ENCODE data around the gene AGAP1.

AGAP1 gene

DNA sequence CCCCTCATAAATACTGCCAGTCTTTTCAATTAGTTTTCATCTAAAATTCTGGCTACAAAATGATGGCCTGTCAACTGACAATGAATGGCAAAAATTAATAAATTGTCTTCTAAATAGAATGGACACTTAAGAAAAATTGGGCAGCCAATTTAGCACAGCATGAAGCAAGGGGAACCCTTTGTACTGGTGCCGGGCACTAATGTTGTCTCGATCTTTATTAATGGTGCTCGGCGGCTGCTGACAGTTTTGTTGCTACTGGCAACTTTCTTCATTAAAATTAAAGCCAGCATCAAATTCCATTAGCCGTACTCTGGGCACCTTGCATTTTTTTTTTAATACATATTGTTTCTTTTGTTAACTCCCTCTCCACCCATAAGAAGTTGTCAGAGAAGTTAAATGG, 365.0 kb downstream of the AGAP1 start:
- no peak for DNase-seq

DNA sequence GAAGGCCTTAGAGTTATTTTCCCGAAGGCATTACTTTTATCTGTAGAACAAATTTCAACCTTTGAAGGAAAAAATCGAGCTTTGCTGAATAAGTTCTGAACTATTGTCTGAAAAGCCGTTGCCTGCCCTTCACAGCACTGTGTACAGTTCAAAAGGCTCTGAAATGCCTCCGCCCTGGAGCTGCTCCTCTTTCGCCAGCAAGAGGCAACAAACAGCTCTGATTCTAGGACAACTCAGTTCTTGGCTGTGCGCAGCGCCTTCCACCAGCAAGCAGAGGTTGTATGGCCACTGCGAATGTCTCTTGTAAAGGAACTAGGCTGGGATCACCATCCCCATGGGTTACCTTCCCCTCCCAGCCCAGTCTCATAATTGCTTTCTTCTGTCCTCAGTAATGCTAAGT, 365.8 kb downstream of the AGAP1 start:
- no peak for DNase-seq

DNA sequence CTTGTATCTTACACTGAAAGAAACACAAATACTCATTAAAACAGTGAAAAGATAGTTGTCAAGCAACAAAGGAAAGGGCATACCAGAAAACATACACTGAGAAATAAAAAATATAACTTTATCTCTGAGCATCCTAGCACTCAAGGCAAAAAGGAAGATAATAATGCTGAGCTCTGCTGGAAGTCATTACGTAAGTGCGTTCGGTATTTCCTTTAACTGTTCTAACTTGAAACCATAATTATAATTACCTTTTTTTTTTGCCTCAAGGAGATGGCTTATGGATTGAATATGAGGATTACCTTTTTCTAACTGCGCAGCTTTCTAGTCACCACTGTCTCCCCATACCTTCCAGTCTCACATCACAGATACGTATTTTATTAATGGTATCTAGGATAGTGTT, 366.3 kb downstream of the AGAP1 start:
- no peak for DNase-seq

DNA sequence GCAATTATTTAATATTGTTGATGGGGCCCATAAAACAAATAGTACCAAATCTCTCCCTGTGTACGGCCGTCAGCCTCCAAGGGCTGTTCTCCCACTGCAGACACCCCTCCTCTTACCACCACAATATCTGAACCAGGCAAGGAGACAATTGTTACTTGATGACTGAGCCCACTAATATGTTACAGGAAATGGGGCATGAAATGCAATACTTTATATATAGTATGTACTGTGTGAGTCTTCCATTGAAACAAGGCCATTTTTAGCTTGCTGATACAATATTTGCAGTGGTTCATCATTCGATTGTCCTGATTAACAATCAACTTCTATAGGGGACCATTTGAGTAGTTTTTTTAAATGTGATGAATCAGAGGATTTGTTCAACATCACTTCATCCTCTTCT, 367.0 kb downstream of the AGAP1 start:
- DNase-seq, result no peak

DNA sequence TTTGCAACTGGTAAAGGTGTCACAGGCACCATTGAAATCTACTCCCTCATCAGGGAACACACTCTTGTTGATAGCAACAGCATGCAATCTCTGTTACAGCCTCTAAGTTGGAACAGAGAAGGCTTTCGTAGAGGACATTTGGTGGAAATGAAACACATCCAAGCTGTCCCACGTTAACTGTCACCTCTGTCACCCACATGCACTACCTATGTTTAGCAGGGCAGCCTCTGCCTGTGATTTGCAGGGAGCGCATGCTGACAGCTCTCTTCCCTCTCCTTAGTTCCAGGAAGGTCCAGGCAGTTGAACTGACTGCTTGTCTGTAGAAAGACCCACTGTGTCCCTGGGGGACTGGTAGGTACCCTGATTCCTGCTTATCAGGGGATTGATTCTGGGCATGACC, 367.5 kb downstream of the AGAP1 start:
- no peak for DNase-seq

DNA sequence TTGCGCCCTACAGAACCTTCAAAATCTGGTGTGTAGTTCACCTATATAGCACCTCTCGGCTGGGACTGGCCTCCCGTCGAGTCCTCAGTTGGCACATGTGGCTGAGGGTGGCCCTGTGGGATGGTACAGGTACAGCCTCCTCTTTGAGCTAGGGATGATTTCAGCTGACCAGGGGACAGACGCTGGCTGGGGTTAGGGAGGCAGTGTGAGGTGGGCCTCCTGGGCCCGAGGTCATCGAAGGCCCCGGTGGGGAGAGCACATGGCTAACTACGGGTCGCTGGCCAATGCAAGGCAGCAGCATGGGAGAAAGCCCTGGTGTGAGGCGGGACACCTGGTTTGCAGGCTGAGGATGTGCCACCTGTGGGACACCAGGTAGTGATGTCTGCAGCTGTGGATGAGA, 369.6 kb downstream of the AGAP1 start:
- no peak for DNase-seq

DNA sequence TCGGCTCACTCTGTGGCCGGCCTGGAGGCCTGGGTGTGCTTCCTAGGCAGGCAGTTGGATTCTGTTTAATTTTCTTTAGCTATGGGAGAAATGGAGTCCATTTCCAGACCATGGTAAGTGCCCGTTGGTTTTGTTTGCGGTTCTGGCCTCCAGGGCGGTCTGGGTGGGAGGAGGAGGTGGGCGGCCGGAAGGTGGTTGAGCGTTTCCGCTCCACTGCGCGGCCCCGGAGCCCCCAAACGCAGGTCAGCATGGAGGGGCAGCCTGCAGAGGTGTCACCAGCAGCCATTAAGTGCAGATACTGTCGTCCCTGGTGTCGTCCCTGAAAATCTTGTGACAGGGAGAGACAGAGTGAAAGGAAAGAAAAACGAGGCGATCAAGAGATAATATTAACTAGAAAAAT, 370.5 kb downstream of the AGAP1 start:
- no peak for DNase-seq

DNA sequence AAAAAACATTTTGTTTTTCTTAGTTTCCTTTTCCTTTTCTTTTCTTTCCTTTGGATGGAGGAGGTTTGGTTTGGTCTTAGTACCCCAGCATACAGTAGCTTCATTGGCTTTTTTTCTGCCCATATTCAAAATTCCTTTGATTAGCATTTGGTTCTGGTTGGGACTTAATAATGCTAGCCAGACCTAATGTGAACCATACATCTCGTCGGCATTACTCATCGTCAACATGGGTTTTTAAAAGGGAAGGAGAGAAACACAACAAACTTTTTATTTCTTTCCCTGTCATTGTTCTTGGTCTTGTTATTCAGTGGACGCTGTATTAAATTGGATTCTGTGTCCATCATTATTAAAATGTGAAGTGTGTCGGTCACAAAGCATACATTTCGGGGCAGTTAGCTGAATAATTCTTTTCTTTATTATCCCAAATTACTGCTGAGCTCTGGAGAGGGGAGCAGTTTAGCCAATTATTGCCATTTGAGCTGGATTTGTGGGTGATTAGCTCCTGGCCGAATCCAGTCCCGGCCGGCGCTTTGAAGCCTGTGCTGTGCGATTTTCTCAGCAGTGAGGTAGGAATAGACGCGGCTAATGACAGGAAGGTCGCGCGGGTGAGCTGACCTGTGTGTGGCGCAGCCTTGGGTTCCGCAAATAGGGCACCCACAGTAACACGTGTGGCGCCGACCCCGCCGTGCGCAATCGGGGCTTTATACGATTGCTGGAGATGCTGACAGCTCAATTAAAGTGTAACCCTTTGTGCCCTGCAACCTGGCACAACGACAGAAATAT, 371.1 kb downstream of the AGAP1 start:
- no peak for DNase-seq

DNA sequence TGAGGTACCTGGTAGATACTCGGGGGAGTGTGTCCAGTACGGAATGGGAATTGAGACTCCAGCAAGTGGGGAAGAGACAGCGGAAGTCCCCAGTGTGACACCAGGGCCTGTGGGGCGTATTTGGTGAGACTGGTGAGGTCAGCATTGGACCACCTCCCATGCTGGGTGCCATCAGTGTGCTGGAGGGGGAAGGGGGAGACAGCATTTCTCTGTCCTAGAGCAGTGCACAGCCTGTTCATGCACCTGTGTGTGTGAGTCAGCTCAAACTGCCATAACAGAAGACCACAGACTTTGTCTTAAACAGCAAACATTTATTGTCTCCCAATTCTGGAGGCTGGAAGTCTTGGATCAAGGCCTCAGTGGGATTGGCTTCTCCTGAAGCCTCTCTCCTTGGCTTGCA, 372.5 kb downstream of the AGAP1 start:
- no peak for DNase-seq

DNA sequence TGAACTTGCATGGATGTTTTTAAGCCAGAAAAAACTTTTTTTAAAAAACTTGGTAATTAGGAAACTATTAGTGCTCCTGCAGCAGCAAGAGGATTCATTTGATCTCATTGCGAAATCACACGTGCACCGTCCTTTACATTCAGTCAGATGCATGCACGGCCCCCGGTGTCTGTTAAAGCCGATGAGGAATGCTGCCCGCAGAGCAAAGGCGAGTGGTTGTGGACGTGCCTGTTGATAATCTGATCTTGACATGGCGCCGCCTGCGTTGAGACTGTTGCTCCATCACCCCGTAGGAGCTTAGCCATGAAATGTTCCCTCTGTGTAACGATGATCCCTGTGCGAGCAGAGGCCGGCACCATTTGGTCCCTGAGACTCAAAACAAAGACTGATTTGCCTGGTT, 374.4 kb downstream of the AGAP1 start:
- DNase-seq, result no peak

DNA sequence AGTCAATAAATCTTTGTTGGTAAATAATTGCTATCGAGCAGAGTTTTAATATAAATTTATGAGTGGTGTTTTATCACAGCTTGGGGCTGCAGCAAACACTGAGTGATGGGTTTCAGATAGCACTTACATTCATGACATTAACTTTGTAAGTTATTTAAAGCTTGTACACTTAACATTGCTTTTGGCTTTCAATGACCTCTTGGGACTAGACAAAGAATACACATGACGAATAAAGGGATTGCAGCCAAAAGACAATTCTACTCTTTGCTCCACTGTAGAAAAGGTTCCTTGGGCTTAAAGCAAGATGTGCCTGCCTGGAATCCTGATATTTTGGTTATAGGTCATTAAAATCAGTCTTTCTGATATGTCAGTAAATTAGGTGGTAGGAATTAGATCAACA, 374.8 kb downstream of the AGAP1 start:
- no peak for DNase-seq

DNA sequence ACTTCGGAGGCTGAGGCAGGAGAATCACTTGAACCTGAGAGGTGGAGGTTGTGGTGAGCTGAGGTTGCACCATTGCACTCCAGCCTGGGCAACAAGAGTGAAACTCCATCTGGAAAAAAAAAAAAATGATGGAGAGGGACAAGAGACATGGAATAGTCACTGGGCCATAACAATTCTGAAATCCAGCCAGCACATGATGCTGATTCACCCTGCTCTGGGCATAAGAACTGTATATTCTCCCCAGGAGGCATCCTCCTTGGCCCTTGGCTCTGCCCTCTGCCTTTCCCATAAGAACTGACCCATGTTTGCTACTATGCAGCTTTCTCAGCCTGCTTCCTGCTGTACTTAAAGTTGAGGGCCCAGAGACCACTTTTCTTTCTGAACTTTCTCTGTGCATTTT, 376.7 kb downstream of the AGAP1 start:
- DNase-seq, result no peak

DNA sequence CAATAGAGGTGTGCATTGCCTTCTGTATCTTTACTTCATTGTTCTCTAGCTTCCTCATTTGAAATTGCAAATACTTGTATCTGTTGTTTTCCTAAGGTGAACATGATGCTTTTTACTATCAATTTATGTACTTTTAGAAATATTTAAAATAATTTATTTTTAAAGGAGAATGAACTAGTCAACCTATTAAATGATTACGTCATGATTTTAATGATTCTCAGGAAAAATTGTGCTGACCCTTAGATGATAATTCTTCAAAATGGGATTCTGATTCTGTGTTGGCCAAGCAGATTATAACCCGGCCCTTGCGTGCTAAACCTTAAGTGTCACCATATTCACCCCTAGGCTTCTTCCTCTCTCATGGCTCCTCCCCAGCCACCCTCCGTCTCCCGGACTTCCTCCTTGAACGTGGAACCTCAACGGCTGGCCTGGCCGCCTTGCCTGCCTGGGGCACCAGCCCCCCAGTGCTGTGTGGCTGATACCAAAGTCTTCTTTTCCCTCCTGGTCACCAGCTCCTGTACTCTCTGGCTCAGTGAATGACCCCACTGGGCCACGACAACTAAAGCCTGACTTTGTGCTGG, 382.3 kb downstream of the AGAP1 start:
- DNase-seq, result no peak

DNA sequence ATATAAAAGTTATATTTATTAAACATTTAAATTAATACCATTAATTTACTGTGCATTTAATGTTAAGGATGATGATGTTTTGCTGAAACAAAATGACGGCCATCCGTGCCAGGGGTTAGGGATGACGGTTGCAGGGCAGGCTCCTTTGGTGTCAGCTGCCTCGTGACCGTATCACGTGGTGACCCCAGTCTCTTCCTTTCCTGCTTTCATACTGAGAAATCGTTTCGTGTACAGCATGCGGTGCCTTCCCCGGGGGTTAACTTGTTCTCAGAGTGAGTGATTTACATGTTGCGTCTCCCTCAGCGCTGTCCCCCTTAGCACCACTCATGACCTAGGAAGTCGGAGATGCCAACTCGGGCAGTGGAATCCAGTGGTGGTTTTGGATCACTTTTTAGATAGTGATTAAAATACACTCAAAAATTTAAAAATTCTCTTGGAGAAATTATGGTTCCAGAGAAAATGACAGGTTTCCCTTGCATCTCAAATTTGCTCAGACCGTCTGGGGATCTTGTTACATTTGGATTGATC, 383.5 kb downstream of the AGAP1 start:
- DNase-seq, result no peak

DNA sequence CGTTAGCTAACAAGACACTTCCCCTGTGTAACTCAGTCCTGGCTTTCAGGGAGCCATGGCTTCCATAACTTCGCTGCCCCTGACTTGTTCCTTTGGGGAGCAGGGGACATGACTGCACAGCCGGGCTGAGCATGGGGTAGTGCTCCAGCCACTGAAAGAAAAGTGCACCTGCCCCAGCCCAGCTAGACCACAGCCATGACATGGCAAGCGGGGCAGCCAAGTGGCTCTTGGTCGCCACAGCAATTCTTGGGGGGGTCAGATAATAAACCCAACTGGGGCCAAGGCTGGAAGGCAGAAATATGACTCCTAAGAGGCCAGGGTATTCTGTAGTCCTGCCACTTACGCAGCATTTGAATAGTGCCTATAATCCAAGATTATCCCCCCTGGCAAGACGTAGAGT, 385.3 kb downstream of the AGAP1 start:
- no peak for DNase-seq

DNA sequence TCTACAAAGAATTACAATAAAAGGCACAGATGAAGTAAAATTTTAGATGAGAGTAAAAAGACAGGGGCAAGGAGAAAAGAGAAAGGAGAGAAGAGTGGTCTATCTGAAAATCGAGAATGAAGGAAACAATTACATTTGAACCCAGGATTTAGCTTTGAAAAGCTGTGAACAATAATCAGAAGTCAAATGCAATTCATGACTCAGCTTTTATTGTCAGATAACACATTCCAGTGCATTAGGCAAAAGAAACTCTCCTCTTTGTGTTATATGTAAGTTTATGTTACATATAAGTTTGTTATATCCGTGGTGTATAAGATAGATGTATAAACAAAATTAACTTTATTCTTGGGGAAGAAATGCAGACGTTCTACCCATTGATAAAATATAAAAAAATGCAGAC, 389.8 kb downstream of the AGAP1 start:
- no peak for DNase-seq

DNA sequence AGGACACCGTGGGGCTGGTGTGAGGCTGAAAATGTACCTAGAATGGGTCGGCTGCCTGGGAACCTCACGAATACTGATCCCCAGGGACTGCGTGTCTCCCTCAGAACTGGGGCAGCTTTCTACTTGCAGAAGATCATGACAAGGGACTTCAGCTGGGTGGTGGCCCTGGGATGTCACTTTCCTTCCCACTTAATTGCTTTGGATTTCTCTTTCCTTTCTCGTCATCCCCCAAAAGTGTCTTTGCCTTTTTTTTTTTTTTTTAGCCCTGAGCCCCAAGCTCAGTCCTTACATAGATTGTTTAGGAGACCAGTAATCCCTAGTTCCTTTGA, 395.4 kb downstream of the AGAP1 start:
- DNase-seq, result no peak

DNA sequence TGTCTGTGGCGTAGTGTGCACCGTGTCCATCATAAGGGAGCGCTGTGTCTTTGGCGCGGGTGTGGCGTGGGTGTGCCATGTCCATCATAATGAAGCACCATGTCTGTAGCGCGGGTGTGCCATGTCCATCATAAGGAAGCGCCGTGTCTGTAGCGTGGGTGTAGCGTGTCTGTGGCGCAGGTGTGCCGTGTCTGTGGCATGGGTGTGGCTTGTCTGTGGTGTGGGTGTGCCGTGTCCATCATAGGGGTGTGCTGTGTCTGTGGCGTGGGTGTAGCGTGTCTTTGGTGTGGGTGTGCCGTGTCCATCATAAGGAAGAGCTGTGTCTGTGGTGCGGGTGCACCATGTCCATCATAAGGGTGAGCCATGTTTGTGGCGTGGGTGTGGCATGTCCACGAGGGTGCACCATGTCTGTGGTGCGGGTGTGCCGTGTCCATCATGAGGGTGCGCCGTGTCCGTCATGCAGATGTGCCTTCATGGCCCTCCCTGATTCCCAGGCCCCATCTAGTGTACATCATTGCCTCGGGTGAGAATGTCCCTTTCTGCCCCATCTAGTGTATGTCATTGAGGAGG, 399.4 kb downstream of the AGAP1 start:
- DNase-seq, result no peak

DNA sequence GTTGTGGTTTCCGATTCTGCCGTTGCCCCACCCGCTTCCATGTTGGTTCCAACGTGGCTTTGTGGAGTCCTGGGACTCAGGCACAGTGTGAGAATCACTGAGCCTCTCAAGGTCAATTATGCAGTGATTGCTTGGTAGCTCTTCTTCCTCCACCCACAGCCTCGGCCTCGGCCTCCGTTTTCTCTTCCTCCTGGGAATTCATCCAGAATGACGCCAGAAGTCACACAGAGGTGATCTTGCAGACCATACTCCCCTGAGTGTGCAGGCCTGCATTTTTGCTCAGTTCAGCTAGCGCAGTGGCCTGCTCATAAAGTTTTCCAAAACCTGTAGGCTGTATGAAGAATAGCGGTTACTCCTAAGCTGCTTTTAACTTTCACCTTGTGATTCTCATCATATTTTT, 401.0 kb downstream of the AGAP1 start:
- no peak for DNase-seq

DNA sequence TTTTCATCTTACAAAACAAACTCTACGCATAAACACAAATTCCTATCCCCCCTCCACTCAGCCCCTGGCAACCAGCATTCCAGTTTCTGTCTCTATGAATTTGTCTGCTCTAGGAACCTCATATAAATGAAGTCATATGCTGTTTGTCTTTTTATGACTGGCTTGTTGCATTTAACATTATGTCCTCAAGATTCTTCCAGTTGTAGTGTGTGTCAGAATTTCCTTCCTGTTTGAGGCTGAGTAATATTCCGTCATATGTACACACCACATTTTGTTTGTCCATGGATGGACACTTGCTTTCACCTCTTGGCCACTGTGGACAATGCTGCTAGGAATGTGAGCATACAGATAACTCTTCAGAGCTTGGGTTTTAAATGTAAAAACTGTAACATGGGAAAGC, 402.2 kb downstream of the AGAP1 start:
- DNase-seq, result no peak

DNA sequence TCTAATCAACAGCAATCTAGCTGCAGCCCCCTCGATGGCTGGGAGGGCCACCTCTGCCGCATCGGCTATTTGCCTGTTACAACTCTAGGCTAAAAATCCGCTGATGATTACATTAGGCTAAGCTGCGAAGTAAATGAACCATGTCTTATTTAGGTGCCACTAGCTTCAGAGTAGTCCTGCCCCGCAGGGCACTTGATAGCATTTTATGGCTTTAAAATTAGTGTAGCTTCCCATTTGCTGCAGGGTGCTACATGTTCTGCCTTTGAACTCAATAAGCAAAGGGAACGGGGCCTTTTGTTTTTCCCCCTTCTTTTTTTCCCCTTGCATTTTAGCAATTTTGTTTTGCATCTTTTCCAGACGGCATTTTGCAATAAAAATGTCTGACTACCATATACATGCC, 404.1 kb downstream of the AGAP1 start:
- DNase-seq, result no peak

DNA sequence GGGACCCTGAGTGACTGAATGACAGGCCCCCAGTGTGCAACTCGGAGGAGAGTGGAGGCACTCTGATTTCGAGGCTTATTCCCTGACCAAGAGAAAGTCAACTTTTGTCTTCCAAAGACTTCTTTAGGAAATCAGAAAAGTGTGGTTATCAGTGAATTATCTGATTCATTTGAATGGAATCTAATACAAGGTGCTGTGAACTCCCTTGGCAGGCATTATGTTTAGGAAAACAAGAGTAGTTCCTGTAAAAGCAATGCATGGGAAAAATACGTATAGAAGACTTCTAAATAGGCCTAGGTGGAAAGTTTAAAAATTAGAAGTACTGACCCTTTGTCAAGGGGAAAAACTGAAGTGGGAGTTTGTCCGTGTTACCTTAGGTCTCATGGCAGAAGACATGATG, 404.9 kb downstream of the AGAP1 start:
- no peak for DNase-seq

DNA sequence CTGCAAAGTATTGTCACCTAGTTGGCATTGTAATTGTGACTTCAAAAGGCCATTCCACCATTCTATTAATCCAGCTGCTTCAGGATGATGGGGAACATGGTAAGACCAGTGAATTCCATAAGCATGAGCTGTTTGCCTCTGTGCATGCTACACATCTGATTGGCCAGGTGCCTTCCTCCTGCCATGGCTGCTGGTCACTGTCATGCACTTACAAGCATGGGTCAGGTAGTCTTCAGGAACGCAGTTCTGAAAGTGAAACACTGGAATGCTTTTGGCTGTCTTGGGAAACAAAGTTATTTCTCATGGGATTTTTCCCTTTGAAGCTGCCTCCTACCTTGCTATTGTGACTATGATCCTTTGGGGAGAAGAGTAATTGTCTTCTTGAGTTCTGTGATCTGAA, 406.8 kb downstream of the AGAP1 start:
- no peak for DNase-seq

DNA sequence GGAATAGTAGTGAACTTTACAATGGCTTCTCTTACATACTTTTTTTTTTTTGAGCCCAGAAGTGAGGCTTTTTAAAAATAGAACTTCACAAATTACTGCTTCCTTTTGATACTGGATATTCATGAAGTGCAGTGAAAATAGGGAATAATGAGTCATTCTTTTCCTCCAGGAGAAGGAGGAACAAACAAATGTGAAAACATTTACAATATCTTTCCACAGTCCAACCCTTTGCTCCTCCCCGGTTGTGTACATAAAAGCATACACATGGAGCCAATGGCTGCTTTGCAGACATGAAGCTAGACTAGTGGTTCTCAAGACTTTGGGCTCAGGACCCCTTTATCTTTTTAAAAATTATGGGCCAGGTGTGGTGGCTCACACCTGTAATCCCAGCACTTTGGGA, 407.4 kb downstream of the AGAP1 start:
- DNase-seq, result no peak
